Fibroblast of villous mesenchyme (primary cell): Measurements from ENCODE around the gene ABHD6. TPM values are rescaled to one million over a fixed set of nuclear protein-coding genes. Genes with fewer than 3 reads are reported as not detected.

ENCODE experiments used
- DNase-seq: peaks from one replicate; pipeline ENCODE4 v3.0.0-alpha.2; 2010; ENCODE audit warnings: low read depth
- H3K4me3 ChIP-seq: 2 replicates; pipeline ENCODE4 v1.5.1; 2011; ENCODE audit warnings: low read depth, mild to moderate bottlenecking, low read length
- total RNA-seq: library from RNA; depleted of rRNA; stranded (reverse); fragments of >200 nt; gene quantifications from 2 replicates; pipeline ENCODE4 v1.2.3, GENCODE V29; 2012
- TF ChIP-seq, protein P1 (sequence below): IDR thresholded peaks from 2 replicates; pipeline ENCODE4 v1.5.1; 2012; ENCODE audit warnings: low read depth, mild to moderate bottlenecking, low read length; ENCODE audit not compliant: insufficient read depth

The ABHD6 gene
- total RNA-seq, 1 donor: 9.9 TPM

DNA sequence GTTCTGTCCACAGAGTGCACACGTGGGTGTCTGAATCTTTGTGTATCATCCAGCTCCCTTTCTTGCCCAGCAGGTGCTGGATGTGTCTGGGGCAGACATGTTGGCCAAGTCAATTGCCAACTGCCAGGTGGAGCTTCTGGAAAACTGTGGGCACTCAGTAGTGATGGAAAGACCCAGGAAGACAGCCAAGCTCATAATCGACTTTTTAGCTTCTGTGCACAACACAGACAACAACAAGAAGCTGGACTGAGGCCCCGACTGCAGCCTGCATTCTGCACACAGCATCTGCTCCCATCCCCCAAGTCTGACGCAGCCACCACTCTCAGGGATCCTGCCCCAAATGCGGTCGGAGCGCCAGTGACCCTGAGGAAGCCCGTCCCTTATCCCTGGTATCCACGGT, 55.9 kb downstream of the ABHD6 start:
- DNase-seq: no peak
- TF ChIP-seq, protein P1, sequence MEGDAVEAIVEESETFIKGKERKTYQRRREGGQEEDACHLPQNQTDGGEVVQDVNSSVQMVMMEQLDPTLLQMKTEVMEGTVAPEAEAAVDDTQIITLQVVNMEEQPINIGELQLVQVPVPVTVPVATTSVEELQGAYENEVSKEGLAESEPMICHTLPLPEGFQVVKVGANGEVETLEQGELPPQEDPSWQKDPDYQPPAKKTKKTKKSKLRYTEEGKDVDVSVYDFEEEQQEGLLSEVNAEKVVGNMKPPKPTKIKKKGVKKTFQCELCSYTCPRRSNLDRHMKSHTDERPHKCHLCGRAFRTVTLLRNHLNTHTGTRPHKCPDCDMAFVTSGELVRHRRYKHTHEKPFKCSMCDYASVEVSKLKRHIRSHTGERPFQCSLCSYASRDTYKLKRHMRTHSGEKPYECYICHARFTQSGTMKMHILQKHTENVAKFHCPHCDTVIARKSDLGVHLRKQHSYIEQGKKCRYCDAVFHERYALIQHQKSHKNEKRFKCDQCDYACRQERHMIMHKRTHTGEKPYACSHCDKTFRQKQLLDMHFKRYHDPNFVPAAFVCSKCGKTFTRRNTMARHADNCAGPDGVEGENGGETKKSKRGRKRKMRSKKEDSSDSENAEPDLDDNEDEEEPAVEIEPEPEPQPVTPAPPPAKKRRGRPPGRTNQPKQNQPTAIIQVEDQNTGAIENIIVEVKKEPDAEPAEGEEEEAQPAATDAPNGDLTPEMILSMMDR: no peak
- H3K4me3 ChIP-seq: no peak overlapping the region

GRCh38 chr3:58296269-58296668, 58.7 kb downstream of the ABHD6 start:
- DNase-seq: no peak
- TF ChIP-seq, protein P1: no peak
- no peak overlapping the region for H3K4me3 ChIP-seq

DNA sequence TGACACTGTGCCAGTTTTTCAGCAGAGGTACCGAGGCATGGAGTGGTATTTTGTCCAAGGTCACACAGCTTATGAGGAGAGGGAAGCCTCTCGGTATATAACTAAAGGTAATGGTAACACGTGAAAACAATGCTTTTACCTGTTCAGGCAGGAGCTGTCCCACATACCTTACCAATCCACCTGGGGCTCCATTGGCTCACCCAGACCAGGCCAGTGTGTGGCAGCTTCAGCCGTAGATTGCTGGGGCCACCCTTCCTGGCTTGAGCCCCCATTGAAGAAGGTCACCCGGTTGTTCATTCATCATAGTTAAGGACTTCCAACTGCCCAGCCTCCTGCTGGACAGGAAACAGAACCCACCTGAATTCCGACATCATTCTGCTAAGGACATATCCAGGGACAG, 59.3 kb downstream of the ABHD6 start:
- TF ChIP-seq, protein P1: no peak

DNA sequence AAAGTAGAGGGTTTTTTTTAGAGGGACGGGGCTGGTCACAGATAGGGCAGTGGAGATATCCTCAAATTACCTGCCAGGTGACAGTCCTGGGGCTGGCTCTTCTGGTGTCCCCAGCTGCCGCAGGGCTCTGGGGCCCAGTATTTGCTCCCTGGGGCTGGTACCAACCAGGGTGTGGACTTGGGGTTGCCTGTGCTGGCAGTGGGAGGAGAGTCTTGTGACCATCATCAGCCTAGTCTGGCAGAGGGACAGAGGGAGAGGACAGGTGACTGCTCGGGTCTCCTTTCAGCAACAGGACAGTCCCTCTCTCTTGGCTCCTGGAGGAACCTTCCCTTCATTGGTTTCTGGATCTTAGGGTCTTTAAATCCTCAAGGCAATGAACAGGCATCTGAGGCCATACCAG, 60.6 kb downstream of the ABHD6 start:
- no peak for DNase-seq
- H3K4me3 ChIP-seq: no peak overlapping the region
- TF ChIP-seq, protein P1: no peak

More for the DNA sequence above, 59.3 kb downstream of the ABHD6 start:
- H3K4me3 ChIP-seq: no peak overlapping the region
- DNase-seq: no peak

DNA sequence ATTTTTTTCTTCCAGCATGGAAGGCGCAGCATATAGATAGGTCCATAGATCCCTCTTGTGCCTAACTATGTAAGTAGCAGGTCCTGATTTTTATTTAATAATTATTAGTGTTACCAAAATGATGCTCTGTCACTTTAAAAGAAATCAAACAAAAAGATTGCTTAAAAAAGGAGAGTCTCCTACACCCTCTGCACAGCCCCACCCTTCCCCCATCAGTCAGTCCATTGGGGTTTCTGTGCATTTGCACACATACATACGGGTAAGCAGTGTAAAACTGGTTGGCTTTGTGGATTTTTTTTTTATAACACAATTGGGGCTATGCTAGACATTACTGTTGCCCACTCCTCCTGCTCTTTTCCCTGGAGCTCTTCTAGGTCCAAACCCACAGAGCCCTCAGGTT, 61.5 kb downstream of the ABHD6 start:
- TF ChIP-seq, protein P1: no peak
- DNase-seq: no peak

GRCh38 chr3:58299839-58300516, 62.4 kb downstream of the ABHD6 start:
- peak; percentile 77 for DNase-seq
- H3K4me3 ChIP-seq: no peak overlapping the region
- TF ChIP-seq, protein P1: peak; percentile 64

More for the DNA sequence above, 61.5 kb downstream of the ABHD6 start:
- H3K4me3 ChIP-seq: no peak overlapping the region
